ENCODE results near the gene ITGB6.

- TF ChIP-seq CTCF (IDR thresholded peaks at IDR 0.05; ENCODE audit: borderline replicate concordance, extremely low read depth, low read length, poor library complexity, severe bottlenecking) = no peak
- no peak for TF ChIP-seq EZH2 (IDR thresholded peaks at IDR 0.05; ENCODE audit: borderline replicate concordance, low read depth, low read length, severe bottlenecking)
Measured at GRCh38 chr2:160137464-160137863, 62.6 kb downstream of the ITGB6 start.
